HG02840 (cell line): ENCODE measurements around the gene TPM1.

Source experiments
- ATAC-seq: cut with Tn5 transposase; IDR thresholded peaks from one replicate; pipeline ENCODE4 v1.9.1; 2021; ENCODE audit warnings: mild to moderate bottlenecking, moderate library complexity, moderate number of reproducible peaks; ENCODE audit not compliant: unreplicated experiment, low FRiP score

Gene TPM1

GRCh38 chr15:63040509-63040908, 2.0 kb upstream of the TPM1 start:
- no peak for ATAC-seq

- no peak for ATAC-seq
Measured at GRCh38 chr15:63040954-63041353, 1.6 kb upstream of the TPM1 start.

GRCh38 chr15:63041402-63041973, 1.1 kb upstream of the TPM1 start:
- no peak for ATAC-seq

GRCh38 chr15:63042877-63043334, 359 bp downstream of the TPM1 start:
- no peak for ATAC-seq

GRCh38 chr15:63043335-63044076, 959 bp downstream of the TPM1 start:
- ATAC-seq = no peak

GRCh38 chr15:63044077-63044644, 1.6 kb downstream of the TPM1 start:
- ATAC-seq = no peak

GRCh38 chr15:63044645-63045464, 2.3 kb downstream of the TPM1 start:
- ATAC-seq = no peak

- ATAC-seq = no peak
Measured at GRCh38 chr15:63045465-63045840, 2.9 kb downstream of the TPM1 start.

GRCh38 chr15:63045879-63046278, 3.3 kb downstream of the TPM1 start:
- ATAC-seq = no peak

- ATAC-seq = no peak
Measured at GRCh38 chr15:63046917-63047760, 4.6 kb downstream of the TPM1 start.

GRCh38 chr15:63047792-63048114, 5.2 kb downstream of the TPM1 start:
- no peak for ATAC-seq

GRCh38 chr15:63048115-63048775, 5.7 kb downstream of the TPM1 start:
- ATAC-seq = peak; percentile 70

- ATAC-seq = peak; percentile 31
Measured at GRCh38 chr15:63048776-63049665, 6.5 kb downstream of the TPM1 start.

- ATAC-seq = no peak
Measured at GRCh38 chr15:63049783-63050371, 7.3 kb downstream of the TPM1 start.

GRCh38 chr15:63050731-63051155, 8.2 kb downstream of the TPM1 start:
- ATAC-seq = no peak

- ATAC-seq = no peak
Measured at GRCh38 chr15:63051156-63052066, 8.9 kb downstream of the TPM1 start.

GRCh38 chr15:63052077-63052841, 9.7 kb downstream of the TPM1 start:
- no peak for ATAC-seq
